H1 (cell line): Measurements from ENCODE around the gene CSDE1. TPM values are rescaled to one million over a fixed set of nuclear protein-coding genes. Genes with fewer than 3 reads are reported as not detected.

Experiments
- CTCF ChIA-PET: fragments of 300-600 bp; sonication (Branson Sonifier 250); formaldehyde crosslinking; loops from one replicate; lab custom pipeline; 2021; ENCODE audit not compliant: partially characterized antibody; lab: Charles Lee
- POLR2A ChIA-PET: fragments of 300-600 bp; sonication (Branson Sonifier 250); formaldehyde crosslinking; loops from one replicate; lab custom pipeline; 2021; ENCODE audit warnings: inconsistent platforms; ENCODE audit not compliant: partially characterized antibody; lab: Charles Lee
- DNase-seq, 2 experiments: peaks; one replicate each; pipeline versions ENCODE4 v3.0.0 to v3.0.0-alpha.2; 2010 to 2022; ENCODE audit warnings: low spot score in 2 of 2, low read depth in 1 of 2, mixed read lengths in 1 of 2
- FAIRE-seq: peaks from 2 replicates; lab custom pipeline; 2011; peaks lifted over from hg19 to GRCh38; lab: Jason Lieb, UNC
- H2AFZ ChIP-seq: 2 replicates; pipeline ENCODE4 v1.8.1; 2012; ENCODE audit warnings: low read length, inconsistent platforms
- H2AK5ac ChIP-seq: 2 replicates; pipeline ENCODE4 v1.6.1; 2013; ENCODE audit warnings: low read depth, low read length
- H2BK120ac ChIP-seq: replicated peaks from 2 replicates; pipeline ENCODE3; 2013; ENCODE audit warnings: low read depth, low read length, inconsistent platforms
- H2BK12ac ChIP-seq: 2 replicates; pipeline ENCODE4 v1.6.1; 2013; ENCODE audit warnings: low read depth, low read length
- H2BK15ac ChIP-seq: 2 replicates; pipeline ENCODE4 v1.6.1; 2013; ENCODE audit warnings: low read length
- H2BK20ac ChIP-seq: 2 replicates; pipeline ENCODE4 v1.6.1; 2013; ENCODE audit warnings: low read length
- H2BK5ac ChIP-seq: 2 replicates; pipeline ENCODE4 v1.6.1; 2013; ENCODE audit warnings: low read depth, low read length
- H3K14ac ChIP-seq: 2 replicates; pipeline ENCODE4 v1.6.1; 2013; ENCODE audit warnings: inconsistent platforms; ENCODE audit not compliant: insufficient read length
- H3K18ac ChIP-seq: 2 replicates; pipeline ENCODE4 v1.6.1; 2013; ENCODE audit warnings: low read length; ENCODE audit errors: extremely low read depth
- H3K23ac ChIP-seq: 2 replicates; pipeline ENCODE4 v1.6.1; 2013; ENCODE audit warnings: inconsistent platforms; ENCODE audit not compliant: insufficient read length
- H3K23me2 ChIP-seq: 2 replicates; pipeline ENCODE4 v1.6.1; 2013; ENCODE audit warnings: low read depth, low read length
- H3K27ac ChIP-seq: 2 replicates; pipeline ENCODE4 v1.6.1; 2011; ENCODE audit warnings: low read depth, low read length, inconsistent platforms
- H3K27me3 ChIP-seq, 4 experiments: replicated peaks in 1 of 4; 1 replicate in 1 of 4; 2 replicates in 3 of 4; pipeline versions ENCODE4 v1.6.1 to v1.8.1; 2011 to 2013; ENCODE audit warnings: low read length in 3 of 4, mild to moderate bottlenecking in 3 of 4, inconsistent platforms in 2 of 4, mixed read lengths in 2 of 4, moderate library complexity in 1 of 4; ENCODE audit not compliant: control insufficient read depth in 3 of 4, insufficient read depth in 3 of 4; ENCODE audit errors: extremely low read depth in 1 of 4
- H3K36me3 ChIP-seq, 4 experiments: 2 replicates each; pipeline versions ENCODE4 v1.6.1 to v1.8.1; 2011 to 2013; ENCODE audit warnings: mild to moderate bottlenecking in 4 of 4, low read length in 3 of 4, moderate library complexity in 2 of 4, control low read depth in 1 of 4, inconsistent platforms in 1 of 4; ENCODE audit not compliant: insufficient read depth in 4 of 4, control insufficient read depth in 2 of 4
- H3K4ac ChIP-seq: replicated peaks from 2 replicates; pipeline ENCODE3; 2013; ENCODE audit warnings: low read length, low read depth, mixed read lengths, inconsistent platforms; ENCODE audit not compliant: insufficient read length
- H3K4me1 ChIP-seq, 4 experiments: replicated peaks in 1 of 4; 1 replicate in 1 of 4; 2 replicates in 3 of 4; pipeline versions ENCODE4 v1.6.1 to v1.8.1; 2011 to 2013; ENCODE audit warnings: low read length in 3 of 4, inconsistent platforms in 2 of 4, mixed read lengths in 1 of 4; ENCODE audit not compliant: insufficient read depth in 4 of 4, control insufficient read depth in 3 of 4
- H3K4me2 ChIP-seq, 2 experiments: 2 replicates each; pipeline versions ENCODE4 v1.6.1 to v1.8.1; 2011 to 2013; ENCODE audit warnings: low read depth in 2 of 2, low read length in 2 of 2, control low read depth in 1 of 2, inconsistent platforms in 1 of 2, mild to moderate bottlenecking in 1 of 2; ENCODE audit not compliant: insufficient read depth in 1 of 2
- H3K4me3 ChIP-seq, 4 experiments: fragments of 200-600, 300-600 bp in 1 of 4; sonication (generic), shearing (Covaris generic), sonication (Bioruptor Twin) in 1 of 4; 2 replicates each; pipeline versions ENCODE4 v1.5.1 to v1.8.1; 2011 to 2016; ENCODE audit warnings: low read length in 4 of 4, low read depth in 3 of 4, control low read depth in 2 of 4, inconsistent platforms in 2 of 4, mild to moderate bottlenecking in 2 of 4, mixed read lengths in 1 of 4, moderate library complexity in 1 of 4; ENCODE audit not compliant: insufficient read depth in 2 of 4; ENCODE audit errors: extremely low read depth in 1 of 4
- H3K56ac ChIP-seq: replicated peaks from 2 replicates; pipeline ENCODE3; 2013; ENCODE audit warnings: low read depth, mild to moderate bottlenecking, mixed read lengths, low read length, inconsistent platforms; ENCODE audit not compliant: insufficient read length
- H3K79me1 ChIP-seq: 2 replicates; pipeline ENCODE4 v1.6.1; 2013; ENCODE audit warnings: low read depth, low read length, control low read depth
- H3K79me2 ChIP-seq, 2 experiments: 2 replicates each; pipeline versions ENCODE4 v1.6.1 to v1.8.1; 2012 to 2013; ENCODE audit warnings: low read length in 2 of 2, mild to moderate bottlenecking in 2 of 2, inconsistent platforms in 1 of 2; ENCODE audit not compliant: insufficient read depth in 2 of 2, control insufficient read depth in 1 of 2
- H3K9ac ChIP-seq, 4 experiments: replicated peaks in 1 of 4; 1 replicate in 1 of 4; 2 replicates in 3 of 4; pipeline versions ENCODE4 v1.6.1 to v1.8.1; 2011 to 2013; ENCODE audit warnings: low read depth in 3 of 4, low read length in 3 of 4, control low read depth in 2 of 4, mild to moderate bottlenecking in 2 of 4, moderate library complexity in 2 of 4, inconsistent platforms in 1 of 4; ENCODE audit errors: extremely low read depth in 1 of 4
- H3K9me3 ChIP-seq, 2 experiments: 2 replicates each; pipeline versions ENCODE4 v1.6.1 to v1.8.1; 2012 to 2013; ENCODE audit warnings: mild to moderate bottlenecking in 2 of 2, moderate library complexity in 2 of 2, control low read depth in 1 of 2, inconsistent platforms in 1 of 2, low read depth in 1 of 2, low read length in 1 of 2, mixed read lengths in 1 of 2; ENCODE audit not compliant: insufficient read depth in 2 of 2
- H4K20me1 ChIP-seq, 2 experiments: replicated peaks in 1 of 2; 2 replicates each; pipeline versions ENCODE3 to v1.8.1; 2011 to 2013; ENCODE audit warnings: inconsistent platforms in 2 of 2, low read length in 2 of 2, mild to moderate bottlenecking in 1 of 2; ENCODE audit not compliant: insufficient read depth in 2 of 2, control insufficient read depth in 1 of 2
- H4K5ac ChIP-seq: 2 replicates; pipeline ENCODE4 v1.6.1; 2013; ENCODE audit warnings: low read length, low read depth, mixed read lengths, inconsistent platforms; ENCODE audit not compliant: insufficient read length
- H4K8ac ChIP-seq: 2 replicates; pipeline ENCODE4 v1.8.0; 2013; ENCODE audit warnings: mild to moderate bottlenecking, moderate library complexity, low read length, inconsistent platforms; ENCODE audit not compliant: insufficient read depth; ENCODE audit errors: extremely low read depth
- H4K91ac ChIP-seq: replicated peaks from 2 replicates; pipeline ENCODE3; 2013; ENCODE audit warnings: low read length, mixed read lengths, inconsistent platforms; ENCODE audit not compliant: insufficient read length
- CHD1 ChIP-seq: IDR thresholded peaks from 2 replicates; pipeline ENCODE4 v1.6.1; 2012; ENCODE audit warnings: low read depth, low read length, improper control_type of control experiment
- WGBS, 2 experiments: shearing (Covaris generic) in 1 of 2; methylation state at CpG; one replicate each; pipeline versions ENCODE4 v1.1.6 to v1.1.7; 2013 to 2015; ENCODE audit warnings: low lambda C conversion rate in 2 of 2, mixed read lengths in 2 of 2, inconsistent platforms in 1 of 2, low coverage in 1 of 2, missing lambda C conversion rate in 1 of 2; ENCODE audit not compliant: insufficient replicate concordance in 2 of 2, insufficient coverage in 1 of 2, insufficient read length in 1 of 2; ENCODE audit errors: extremely low coverage in 1 of 2, missing lambda C conversion rate in 1 of 2; 5-methylcytosine and 5-hydroxymethylcytosine counted together
- polyA plus RNA-seq, 7 experiments: library from polyadenylated mRNA; depleted of rRNA in 3 of 7; stranded (reverse) in 5 of 7; unstranded in 2 of 7; fragments of >200 nt in 5 of 7; fragments of 200-250 nt in 2 of 7; gene quantifications; 1 replicate in 5 of 7; 2 replicates in 1 of 7; 4 replicates in 1 of 7; pipeline versions ENCODE4 v1.2.1 to v1.2.3, GENCODE V29; 2011 to 2013; ENCODE audit warnings: missing spikeins in 2 of 7, mixed read lengths in 2 of 7
- total RNA-seq: library from RNA; stranded (reverse); fragmentation: NEBNext Ultra II Directional; extraction: Animal tissue kit (Norgen Biotek cat#: 25700); gene quantifications from 2 replicates; pipeline ENCODE4 v1.2.1, GENCODE V29; 2021
- TF ChIP-seq, protein P1 (sequence below), 3 experiments: IDR thresholded peaks; 1 replicate in 2 of 3; 2 replicates in 1 of 3; pipeline versions ENCODE4 v1.5.1 to v1.6.1; 2011; ENCODE audit warnings: low read length in 3 of 3, mild to moderate bottlenecking in 3 of 3, inconsistent platforms in 2 of 3, low read depth in 1 of 3, moderate library complexity in 1 of 3; ENCODE audit not compliant: insufficient read depth in 1 of 3; ENCODE audit errors: control extremely low read depth in 1 of 3

Gene CSDE1
- total and polyA plus RNA-seq, 2 of the 8 experiments (the other 6 are each of a cell fraction or from before 2014, with no cell fraction given): 149 to 635 TPM

DNA sequence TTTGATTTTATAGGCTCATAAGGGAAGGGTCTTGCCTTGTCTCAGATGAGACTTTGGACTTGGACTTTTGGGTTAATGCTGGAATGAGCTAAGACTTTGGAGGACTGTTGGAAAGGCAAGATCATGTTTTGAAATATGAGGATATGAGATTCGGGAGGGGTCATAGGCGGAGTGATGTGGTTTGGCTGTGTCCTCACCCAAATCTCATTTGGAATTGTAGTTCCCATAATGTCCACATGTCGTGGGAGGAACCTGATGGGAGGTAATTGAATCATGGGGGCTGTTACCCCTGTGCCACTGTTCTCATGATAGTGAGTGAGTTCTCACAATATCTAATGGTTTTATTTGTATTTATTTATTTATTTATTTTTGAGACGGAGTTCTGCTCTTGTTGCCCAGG is 6.9 kb upstream of the CSDE1 start:
- Histone ChIP-seq H3K56ac (no peak overlapping the region), H3K27me3 (no peaks in the 10 kb centered on the region), H3K14ac (no peak overlapping the region), H3K36me3 (peaks cover 0 to 5% (median 0%) of the 10 kb centered on the region in 4 experiments; a peak in 1 of 8 replicates), H3K4me2 (no peak overlapping the region), H3K79me1 (no peaks in the 10 kb centered on the region), H2AFZ (no peak overlapping the region), H3K23me2 (no peaks in the 10 kb centered on the region), H2BK15ac (no peak overlapping the region), H3K4me3 (no peak overlapping the region), H3K79me2 (no peaks in the 10 kb centered on the region), H3K4ac (no peak overlapping the region), H2BK5ac (no peak overlapping the region), H3K27ac (no peak overlapping the region), H3K4me1 (no peaks in the 10 kb centered on the region), H4K91ac (no peak overlapping the region), H3K9me3 (no peaks in the 10 kb centered on the region), H4K8ac (no peak overlapping the region), H4K20me1 (no peaks in the 10 kb centered on the region), H4K5ac (no peak overlapping the region), H2BK12ac (no peak overlapping the region), H3K23ac (no peak overlapping the region), H2BK20ac (no peak overlapping the region), H2AK5ac (no peak overlapping the region), H3K18ac (no peak overlapping the region), H3K9ac (no peak overlapping the region), H2BK120ac (no peak overlapping the region)
- ChIA-PET CTCF (no interaction called here), POLR2A (interaction anchor here (0.6 to 1.4 kb wide), 3 partner anchors 9 to 95 kb away, joined by 3 to 7 read pairs (median 4); partner anchors contain the start of gene DENND2C)
- FAIRE-seq (no peak), DNase-seq (no peak)
- WGBS, 2 experiments: 81% methylated on average over 4 of the region's 4 CpGs; no CpG with 5 or more reads in 1 of the 2 experiments
- TF ChIP-seq, protein P1, sequence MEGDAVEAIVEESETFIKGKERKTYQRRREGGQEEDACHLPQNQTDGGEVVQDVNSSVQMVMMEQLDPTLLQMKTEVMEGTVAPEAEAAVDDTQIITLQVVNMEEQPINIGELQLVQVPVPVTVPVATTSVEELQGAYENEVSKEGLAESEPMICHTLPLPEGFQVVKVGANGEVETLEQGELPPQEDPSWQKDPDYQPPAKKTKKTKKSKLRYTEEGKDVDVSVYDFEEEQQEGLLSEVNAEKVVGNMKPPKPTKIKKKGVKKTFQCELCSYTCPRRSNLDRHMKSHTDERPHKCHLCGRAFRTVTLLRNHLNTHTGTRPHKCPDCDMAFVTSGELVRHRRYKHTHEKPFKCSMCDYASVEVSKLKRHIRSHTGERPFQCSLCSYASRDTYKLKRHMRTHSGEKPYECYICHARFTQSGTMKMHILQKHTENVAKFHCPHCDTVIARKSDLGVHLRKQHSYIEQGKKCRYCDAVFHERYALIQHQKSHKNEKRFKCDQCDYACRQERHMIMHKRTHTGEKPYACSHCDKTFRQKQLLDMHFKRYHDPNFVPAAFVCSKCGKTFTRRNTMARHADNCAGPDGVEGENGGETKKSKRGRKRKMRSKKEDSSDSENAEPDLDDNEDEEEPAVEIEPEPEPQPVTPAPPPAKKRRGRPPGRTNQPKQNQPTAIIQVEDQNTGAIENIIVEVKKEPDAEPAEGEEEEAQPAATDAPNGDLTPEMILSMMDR (IDR thresholded peaks at IDR 0.05; ENCODE audit: control extremely low read depth in 1 of 3, insufficient read depth in 1 of 3, low read depth in 1 of 3, low read length in 3 of 3): peak in 1 of 3 experiments; percentile 16; a peak in 1 of 4 replicates
- no peak for TF ChIP-seq CHD1
